Natural killer cell (primary cell): ENCODE data around the gene C6orf52. TPM values are rescaled to one million over a fixed set of nuclear protein-coding genes. Genes with fewer than 3 reads are reported as not detected.
"Not testable (repeated sequence)": the region's sequence is repeated elsewhere in the genome, so short reads cannot be mapped to it uniquely, and the experiment has no call there.

Source experiments
- ATAC-seq, 3 donors: fragments of 150-1000 bp in 2 of 3; fragments of 200-7000 bp in 1 of 3; cut with Tn5 transposase; 1 replicate in 1 of 3; 2 replicates in 2 of 3; pipeline ENCODE4 v1.10.0; 2021; ENCODE audit warnings: mild to moderate bottlenecking in 2 of 3, moderate library complexity in 2 of 3
- DNase-seq, 2 donors: peaks; one replicate each; pipeline versions ENCODE4 v3.0.0 to v3.0.0-alpha.2; 2013 to 2021; ENCODE audit warnings: mixed read lengths in 1 of 2
- H3K27ac ChIP-seq: one replicate; pipeline ENCODE4 v1.5.1; 2013; ENCODE audit warnings: mild to moderate bottlenecking, low read length
- H3K27me3 ChIP-seq: one replicate; pipeline ENCODE4 v1.6.1; 2013; ENCODE audit warnings: low read length; ENCODE audit not compliant: control insufficient read depth, insufficient read depth
- H3K36me3 ChIP-seq: one replicate; pipeline ENCODE4 v1.6.1; 2013; ENCODE audit warnings: low read length; ENCODE audit not compliant: control insufficient read depth, insufficient read depth
- H3K4me1 ChIP-seq: one replicate; pipeline ENCODE4 v1.6.1; 2013; ENCODE audit warnings: low read length; ENCODE audit not compliant: control insufficient read depth, insufficient read depth
- H3K4me3 ChIP-seq: one replicate; pipeline ENCODE4 v1.5.1; 2013; ENCODE audit warnings: low read length
- H3K9me3 ChIP-seq: one replicate; pipeline ENCODE4 v1.6.1; 2013; ENCODE audit warnings: low read length; ENCODE audit not compliant: control insufficient read depth, insufficient read depth
- H3K27ac Mint-ChIP-seq, 2 donors: one replicate each; pipeline ENCODE4 v1.8.0; 2022; ENCODE audit warnings: mild to moderate bottlenecking in 2 of 2, mixed read lengths in 2 of 2, moderate library complexity in 1 of 2
- H3K27me3 Mint-ChIP-seq, 2 donors: one replicate each; pipeline ENCODE4 v1.8.0; 2022; ENCODE audit warnings: low read depth in 2 of 2, mixed read lengths in 2 of 2
- H3K36me3 Mint-ChIP-seq: one replicate; pipeline ENCODE4 v1.8.0; 2022; ENCODE audit warnings: mixed read lengths
- H3K4me1 Mint-ChIP-seq, 2 donors: one replicate each; pipeline ENCODE4 v1.8.0; 2022; ENCODE audit warnings: mixed read lengths in 2 of 2
- H3K4me3 Mint-ChIP-seq: one replicate; pipeline ENCODE4 v1.8.0; 2022; ENCODE audit warnings: mild to moderate bottlenecking, moderate library complexity, mixed read lengths
- H3K9me3 Mint-ChIP-seq, 2 donors: one replicate each; pipeline ENCODE4 v1.8.0; 2022; ENCODE audit warnings: mixed read lengths in 2 of 2
- WGBS: methylation state at CpG from one replicate; pipeline ENCODE4 v1.1.7; 2013; ENCODE audit warnings: missing lambda C conversion rate; ENCODE audit not compliant: insufficient coverage; 5-methylcytosine and 5-hydroxymethylcytosine counted together
- intact Hi-C: fragments of 100-400 bp; cut with micrococcal nuclease; formaldehyde crosslinking; loops from one replicate; pipeline ENCODE4 v1.14.2; 2022
- total RNA-seq, 4 donors: library from RNA; stranded (reverse); fragments of 120-200 nt in 1 of 4; gene quantifications; one replicate each; pipeline versions ENCODE4 v1.2.3 to v1.2.4, GENCODE V29; 2013 to 2022
- TF ChIP-seq, protein P1 (sequence below): fragments of 200-600 bp; IDR thresholded peaks from one replicate; pipeline ENCODE4 v1.8.0; 2022; ENCODE audit warnings: antibody characterized with exemption

The C6orf52 gene
- total RNA-seq: under 1 TPM in 2 of 3 donors, not detected in 1; 0.58 to 0.91 TPM
- total RNA-seq (2013): 0.47 TPM

DNA sequence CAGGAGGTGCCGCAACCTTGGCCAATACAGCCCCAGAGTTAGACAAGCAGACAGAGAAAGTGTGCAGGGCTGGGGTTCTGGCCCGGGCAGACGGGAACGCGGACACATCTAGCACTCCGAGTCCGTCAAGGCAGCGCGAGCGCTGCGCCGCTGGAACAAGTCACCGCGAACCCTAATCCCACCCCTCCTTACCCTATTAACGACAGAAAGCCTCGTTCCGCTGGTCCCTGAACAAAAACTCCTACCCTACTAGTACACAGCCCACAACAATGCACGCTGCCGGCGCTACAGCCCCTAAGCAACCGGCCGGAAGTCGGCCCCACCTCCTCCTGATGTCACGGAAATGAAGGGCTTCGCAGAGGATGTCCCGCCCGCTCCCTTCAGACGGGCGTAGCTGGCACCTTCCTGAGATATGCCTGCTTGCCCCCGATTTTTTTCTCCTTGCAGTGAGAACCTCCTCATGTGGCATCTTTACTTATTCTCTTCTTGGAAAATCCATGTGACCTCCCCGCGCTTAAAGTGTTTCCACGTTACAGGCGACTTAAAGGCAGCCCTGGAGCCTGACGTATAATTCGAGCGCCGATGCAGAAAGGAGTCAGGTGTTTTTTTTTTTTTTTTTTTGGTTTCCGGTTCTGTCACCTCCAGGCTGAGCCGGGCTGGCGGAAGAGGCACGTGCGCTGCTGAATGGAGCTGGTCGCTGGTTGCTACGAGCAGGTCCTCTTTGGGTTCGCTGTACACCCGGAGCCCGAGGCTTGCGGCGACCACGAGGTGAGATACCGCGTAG lies at the start of gene C6orf52, which contains the start of gene PAK1IP1:
Gene C6orf52 (minus strand): TSS at position 315 of the 784 bp plus-strand sequence. CDS start 7,066 bp downstream, outside the sequence.
Gene PAK1IP1 (plus strand): TSS at position 671 of the 784 bp plus-strand sequence. CDS start 14 bp downstream, at position 685.
- H3K27ac ChIP-seq: peak within 1 kb of the TSS; percentile 94
- no peaks in the 10 kb centered on the region for H3K27me3 ChIP-seq
- peak; percentile 94 to 98 (median 94) for ATAC-seq
- peaks cover 25 to 26% of the 10 kb centered on the region in 2 donors for H3K4me1 Mint-ChIP-seq
- peaks cover 15% of the 10 kb centered on the region for H3K36me3 ChIP-seq
- DNase-seq: peak; percentile 91 to 96
- H3K27me3 Mint-ChIP-seq: no peaks in the 10 kb centered on the region
- TF ChIP-seq, protein P1, sequence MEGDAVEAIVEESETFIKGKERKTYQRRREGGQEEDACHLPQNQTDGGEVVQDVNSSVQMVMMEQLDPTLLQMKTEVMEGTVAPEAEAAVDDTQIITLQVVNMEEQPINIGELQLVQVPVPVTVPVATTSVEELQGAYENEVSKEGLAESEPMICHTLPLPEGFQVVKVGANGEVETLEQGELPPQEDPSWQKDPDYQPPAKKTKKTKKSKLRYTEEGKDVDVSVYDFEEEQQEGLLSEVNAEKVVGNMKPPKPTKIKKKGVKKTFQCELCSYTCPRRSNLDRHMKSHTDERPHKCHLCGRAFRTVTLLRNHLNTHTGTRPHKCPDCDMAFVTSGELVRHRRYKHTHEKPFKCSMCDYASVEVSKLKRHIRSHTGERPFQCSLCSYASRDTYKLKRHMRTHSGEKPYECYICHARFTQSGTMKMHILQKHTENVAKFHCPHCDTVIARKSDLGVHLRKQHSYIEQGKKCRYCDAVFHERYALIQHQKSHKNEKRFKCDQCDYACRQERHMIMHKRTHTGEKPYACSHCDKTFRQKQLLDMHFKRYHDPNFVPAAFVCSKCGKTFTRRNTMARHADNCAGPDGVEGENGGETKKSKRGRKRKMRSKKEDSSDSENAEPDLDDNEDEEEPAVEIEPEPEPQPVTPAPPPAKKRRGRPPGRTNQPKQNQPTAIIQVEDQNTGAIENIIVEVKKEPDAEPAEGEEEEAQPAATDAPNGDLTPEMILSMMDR: no peak
- H3K9me3 ChIP-seq: no peaks in the 10 kb centered on the region
- no peaks in the 10 kb centered on the region for H3K9me3 Mint-ChIP-seq
- H3K4me1 ChIP-seq: peaks cover 11% of the 10 kb centered on the region
- intact Hi-C loops: loop anchor here (1.0 to 10.0 kb wide), 6 partner anchors 26 to 540 kb away; partner anchors contain the start of genes NEDD9, SMIM13 and TMEM14B
- WGBS: under 1% methylated on average over 53 of the region's 53 CpGs
- H3K27ac Mint-ChIP-seq: peak within 1 kb of the TSS; percentile 100
- H3K4me3 ChIP-seq: peak within 1 kb of the TSS; percentile 70
- H3K36me3 Mint-ChIP-seq: no peaks in the 10 kb centered on the region
- peak within 1 kb of the TSS; percentile 99 for H3K4me3 Mint-ChIP-seq

DNA sequence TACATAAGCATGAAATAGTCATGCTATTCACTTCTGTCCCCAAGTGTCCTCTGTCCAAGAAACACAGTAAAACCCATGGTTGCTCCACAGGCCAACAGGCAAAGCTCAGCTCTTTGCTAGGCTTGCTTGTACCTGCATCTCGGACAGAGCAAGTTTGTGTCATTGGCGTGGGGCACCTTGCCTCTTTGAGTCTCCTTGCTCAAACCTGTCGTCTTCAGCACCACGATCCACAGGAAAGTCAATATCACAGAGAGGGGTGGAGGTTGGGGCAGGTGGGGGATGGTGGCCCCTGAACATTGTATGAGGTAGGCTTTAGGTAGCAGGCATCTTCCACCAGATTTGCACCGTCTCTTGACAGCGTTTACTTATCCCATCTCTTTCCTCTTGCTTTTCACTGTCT lies 49.1 kb upstream of the C6orf52 start:
- TF ChIP-seq, protein P1: no peak
- H3K36me3 ChIP-seq: no peaks in the 10 kb centered on the region
- DNase-seq (no peak), ATAC-seq (no peak)
- H3K4me1 ChIP-seq: peaks cover 15% of the 10 kb centered on the region
- H3K4me3 ChIP-seq: no peak overlapping the region
- WGBS: 98% methylated on average over 6 of the region's 6 CpGs
- H3K27me3 ChIP-seq: no peaks in the 10 kb centered on the region
- Mint-ChIP-seq H3K4me1 (peaks cover 19 to 22% of the 10 kb centered on the region in 2 donors), H3K4me3 (no peak overlapping the region), H3K27me3 (peaks cover 12 to 16% of the 10 kb centered on the region in 2 donors), H3K36me3 (no peaks in the 10 kb centered on the region), H3K27ac (no peak overlapping the region), H3K9me3 (no peaks in the 10 kb centered on the region)
- intact Hi-C loops: no loop called here
- H3K9me3 ChIP-seq: no peaks in the 10 kb centered on the region
- no peak overlapping the region for H3K27ac ChIP-seq

DNA sequence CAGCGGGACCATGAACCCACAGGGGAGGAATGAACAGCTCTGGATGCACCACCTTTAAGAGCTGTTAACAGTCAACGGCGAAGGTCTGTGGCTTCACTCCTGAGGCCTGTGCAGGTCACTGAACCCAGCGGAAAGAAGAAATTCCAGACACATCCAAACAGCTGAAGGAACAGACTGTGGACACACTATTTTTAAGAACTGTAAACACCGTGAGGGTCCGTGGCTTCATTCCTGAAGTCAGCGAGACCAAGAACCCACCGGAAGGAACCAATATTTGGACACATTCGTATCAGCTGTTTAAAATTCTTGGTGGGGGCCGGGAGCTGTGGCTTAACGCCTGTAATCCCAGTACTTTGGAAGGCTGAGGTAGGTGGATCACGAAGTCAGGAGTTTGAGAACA lies 47.8 kb upstream of the C6orf52 start:
- Histone ChIP-seq H3K36me3 (no peaks in the 10 kb centered on the region), H3K27ac (no peak overlapping the region), H3K4me1 (peaks cover 5% of the 10 kb centered on the region), H3K27me3 (no peaks in the 10 kb centered on the region), H3K4me3 (no peak overlapping the region), H3K9me3 (no peaks in the 10 kb centered on the region)
- ATAC-seq (no peak), DNase-seq (no peak)
- Mint-ChIP-seq H3K27ac (no peak overlapping the region), H3K27me3 (peaks cover 18 to 20% of the 10 kb centered on the region in 2 donors), H3K9me3 (no peaks in the 10 kb centered on the region), H3K4me1 (peaks cover 10 to 11% of the 10 kb centered on the region in 2 donors), H3K4me3 (no peak overlapping the region), H3K36me3 (no peaks in the 10 kb centered on the region)
- 97% methylated on average over 12 of the region's 12 CpGs for WGBS
- intact Hi-C loops: no loop called here
- TF ChIP-seq, protein P1: no peak

DNA sequence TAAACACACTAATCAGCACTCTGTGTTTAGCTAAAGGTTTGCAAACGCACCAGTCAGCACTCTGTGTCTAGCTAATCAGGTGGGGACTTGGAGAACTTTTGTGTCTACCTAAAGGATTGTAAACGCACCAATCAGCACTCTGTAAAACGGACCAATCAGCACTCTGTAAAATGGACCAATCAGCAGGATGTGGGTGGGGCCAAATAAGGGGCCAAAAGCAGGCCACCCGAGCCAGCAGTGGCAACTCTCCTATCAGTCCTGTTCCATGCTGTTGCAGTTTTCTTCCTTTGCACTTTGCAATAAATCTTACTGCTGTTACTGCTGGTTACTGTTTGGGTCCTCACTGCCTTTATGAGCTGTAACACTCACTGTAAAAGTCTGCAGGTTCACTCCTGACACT lies 47.2 kb upstream of the C6orf52 start:
- WGBS: 82% methylated on average over 4 of the region's 4 CpGs
- not testable (repeated sequence) for H3K9me3 Mint-ChIP-seq, H3K27ac Mint-ChIP-seq

More for the DNA sequence above, 47.2 kb upstream of the C6orf52 start:
- intact Hi-C loops, H3K4me3 ChIP-seq, H3K4me1 Mint-ChIP-seq, DNase-seq, H3K4me1 ChIP-seq, H3K27me3 ChIP-seq, H3K9me3 ChIP-seq, H3K27ac ChIP-seq, H3K36me3 Mint-ChIP-seq, H3K36me3 ChIP-seq, ATAC-seq, H3K4me3 Mint-ChIP-seq: not testable (repeated sequence)
- H3K27me3 Mint-ChIP-seq: peaks cover 19 to 23% of the 10 kb centered on the region in 2 donors
